Neural cell (in vitro differentiated cells): ENCODE data around the gene ABHD17A. TPM values are rescaled to one million over a fixed set of nuclear protein-coding genes. Genes with fewer than 3 reads are reported as not detected.

Experiments used
- H2AFZ ChIP-seq: fragments of 200-600, 300-800 bp; sonication (generic), shearing (Covaris generic); 2 replicates; pipeline ENCODE4 v1.6.0; 2014; ENCODE audit warnings: low read depth, mild to moderate bottlenecking, antibody characterized with exemption, low read length, moderate library complexity
- H3F3A ChIP-seq: fragments of 200-600 bp; shearing (Covaris generic); 2 replicates; pipeline ENCODE4 v1.6.1; 2016; ENCODE audit warnings: mild to moderate bottlenecking, moderate library complexity, mixed read lengths, antibody characterized with exemption, low read length; ENCODE audit not compliant: insufficient read depth, poor library complexity, severe bottlenecking
- H3K27ac ChIP-seq: fragments of 200-600, 300-800 bp; sonication (generic), shearing (Covaris generic); 2 replicates; pipeline ENCODE4 v1.5.1; 2014; ENCODE audit warnings: mild to moderate bottlenecking, low read length, moderate library complexity
- H3K27me3 ChIP-seq: fragments of 300-800, 200-600 bp; sonication (generic), shearing (Covaris generic); 2 replicates; pipeline ENCODE4 v1.6.0; 2014; ENCODE audit warnings: mild to moderate bottlenecking, low read depth, low read length, moderate library complexity; ENCODE audit not compliant: insufficient read depth
- H3K36me3 ChIP-seq: fragments of 300-800, 200-600 bp; sonication (generic), shearing (Covaris generic); 2 replicates; pipeline ENCODE4 v1.5.1; 2014; ENCODE audit warnings: mild to moderate bottlenecking, antibody characterized with exemption, low read length, moderate library complexity; ENCODE audit not compliant: insufficient read depth
- H3K4me2 ChIP-seq: fragments of 300-800, 200-600 bp; sonication (generic), shearing (Covaris generic); 2 replicates; pipeline ENCODE4 v1.6.0; 2014; ENCODE audit warnings: mild to moderate bottlenecking, low read length
- H3K4me3 ChIP-seq: fragments of 300-800, 200-600 bp; sonication (generic), shearing (Covaris generic); 2 replicates; pipeline ENCODE4 v1.5.1; 2014; ENCODE audit warnings: mild to moderate bottlenecking, low read length, moderate library complexity
- H3K79me2 ChIP-seq: fragments of 200-600 bp; shearing (Covaris generic); replicated peaks from 2 replicates; pipeline ENCODE4 v1.6.0; 2014; ENCODE audit warnings: mild to moderate bottlenecking, low read length, moderate library complexity; ENCODE audit not compliant: insufficient read depth
- H3K9ac ChIP-seq: fragments of 300-800, 200-600 bp; sonication (generic), shearing (Covaris generic); 2 replicates; pipeline ENCODE4 v1.6.1; 2016; ENCODE audit warnings: mild to moderate bottlenecking, low read length, mixed read lengths
- H3K9me2 ChIP-seq: fragments of 200-600 bp; shearing (Covaris generic); 2 replicates; pipeline ENCODE4 v1.6.1; 2016; ENCODE audit warnings: mild to moderate bottlenecking, low read length, mixed read lengths; ENCODE audit not compliant: insufficient read depth
- H3K9me3 ChIP-seq: fragments of 200-600, 300-800 bp; sonication (generic), shearing (Covaris generic); 2 replicates; pipeline ENCODE4 v1.6.1; 2016; ENCODE audit warnings: mild to moderate bottlenecking, mixed run types, low read length, moderate library complexity, mixed read lengths
- H4K20me1 ChIP-seq: fragments of 200-600 bp; shearing (Covaris generic); 2 replicates; pipeline ENCODE4 v1.6.1; 2016; ENCODE audit warnings: mild to moderate bottlenecking, mixed run types; ENCODE audit not compliant: insufficient read depth
- EP300 ChIP-seq: fragments of 450-650 bp; conservative IDR thresholded peaks from 2 replicates; pipeline ENCODE4 v1.6.1; 2014; ENCODE audit warnings: antibody characterized with exemption, mild to moderate bottlenecking, moderate library complexity; ENCODE audit not compliant: poor library complexity, severe bottlenecking
- EZH2 ChIP-seq: fragments of 200-600, 300-800 bp; shearing (Covaris generic), sonication (generic); IDR thresholded peaks from 2 replicates; pipeline ENCODE4 v1.6.1; 2014; ENCODE audit warnings: antibody characterized with exemption, low read length, borderline replicate concordance, mild to moderate bottlenecking; ENCODE audit not compliant: insufficient read depth, poor library complexity, severe bottlenecking
- MXI1 ChIP-seq: fragments of 450-650 bp; conservative IDR thresholded peaks from 2 replicates; pipeline ENCODE4 v1.6.1; 2014; ENCODE audit warnings: antibody characterized with exemption, mild to moderate bottlenecking; ENCODE audit not compliant: poor library complexity, severe bottlenecking
- POLR2AphosphoS5 ChIP-seq: IDR thresholded peaks from 2 replicates; pipeline ENCODE4 v1.6.1; 2012
- RAD21 ChIP-seq: fragments of 450-650 bp; conservative IDR thresholded peaks from 2 replicates; pipeline ENCODE4 v1.6.1; 2014; ENCODE audit warnings: antibody characterized with exemption, mild to moderate bottlenecking, moderate library complexity
- SMC3 ChIP-seq: fragments of 450-650 bp; conservative IDR thresholded peaks from 2 replicates; pipeline ENCODE4 v1.6.1; 2014; ENCODE audit warnings: antibody characterized with exemption, mild to moderate bottlenecking, moderate library complexity; ENCODE audit not compliant: poor library complexity
- TAF1 ChIP-seq: IDR thresholded peaks from 2 replicates; pipeline ENCODE4 v1.6.1; 2012; ENCODE audit warnings: low read depth
- polyA plus RNA-seq: library from polyadenylated mRNA; depleted of rRNA; stranded (reverse); fragments of >200 nt; gene quantifications from 2 replicates; pipeline ENCODE4 v1.2.3, GENCODE V29; 2014
- TF ChIP-seq, protein P1 (sequence below): fragments of 450-650 bp; IDR thresholded peaks from 2 replicates; pipeline ENCODE4 v1.5.1; 2014; ENCODE audit warnings: antibody characterized with exemption, mild to moderate bottlenecking, moderate library complexity; ENCODE audit not compliant: poor library complexity, severe bottlenecking
- TF ChIP-seq, protein P2 (sequence below): IDR thresholded peaks from 2 replicates; pipeline ENCODE4 v1.6.1; 2012; ENCODE audit warnings: borderline replicate concordance

Gene ABHD17A
- polyA plus RNA-seq, 1 donor from 2014 or later, result 116 TPM

DNA sequence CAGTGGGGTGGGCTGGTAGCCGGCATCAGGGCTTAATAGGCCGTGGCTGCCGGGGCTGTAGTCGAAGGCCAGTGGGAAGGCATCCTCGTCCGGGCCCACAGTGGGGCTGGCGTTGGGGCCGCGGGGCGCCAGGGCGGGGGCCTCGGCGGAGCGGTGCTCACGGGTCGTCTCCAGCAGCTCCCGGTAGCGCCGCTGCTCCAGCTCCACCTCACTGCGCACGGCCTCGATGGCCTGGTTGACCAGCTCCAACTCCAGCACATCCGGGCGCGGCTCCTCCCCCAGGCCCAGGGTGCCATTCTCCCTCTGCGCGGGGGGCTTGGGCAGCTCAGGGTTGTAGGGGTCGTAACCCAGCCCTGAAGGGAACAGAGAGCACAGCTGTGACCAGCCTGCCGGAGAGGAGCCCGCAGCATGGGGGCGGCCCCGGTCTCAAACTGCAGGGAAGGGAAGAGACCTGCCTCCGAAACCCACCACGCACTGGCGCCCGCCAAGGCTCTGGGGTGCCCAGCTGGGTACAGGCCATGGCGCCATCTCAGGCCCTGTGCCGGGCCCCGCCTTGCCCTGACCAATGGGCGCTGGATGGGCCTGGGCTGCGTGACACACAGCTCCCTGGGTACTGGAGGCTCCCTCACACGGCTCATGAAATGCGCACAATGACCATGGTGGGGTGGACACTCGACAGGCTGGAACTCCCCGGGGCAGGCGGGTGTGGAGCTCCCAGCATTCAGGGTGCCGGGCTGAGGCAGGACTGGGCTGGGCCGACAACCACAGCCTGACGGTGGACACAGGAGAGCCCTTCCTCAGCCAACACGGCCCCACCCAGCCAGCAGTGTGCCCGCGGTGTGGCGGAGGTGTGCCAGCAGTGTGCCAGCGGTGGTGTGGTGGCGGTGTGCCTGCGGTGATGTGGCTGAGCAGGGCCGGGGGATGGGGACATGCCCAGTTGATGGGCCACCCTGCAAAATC lies 56.7 kb downstream of the ABHD17A start:
- H3K9me2 ChIP-seq, result no peaks in the 10 kb centered on the region
- no peak overlapping the region for H3K9ac ChIP-seq
- H3F3A ChIP-seq, result no peaks in the 10 kb centered on the region
- no peaks in the 10 kb centered on the region for H3K79me2 ChIP-seq
- TF ChIP-seq MXI1 (no peak), EZH2 (no peak), SMC3 (no peak), RAD21 (no peak), POLR2AphosphoS5 (no peak), TAF1 (no peak), EP300 (no peak)
- TF ChIP-seq, protein P1, sequence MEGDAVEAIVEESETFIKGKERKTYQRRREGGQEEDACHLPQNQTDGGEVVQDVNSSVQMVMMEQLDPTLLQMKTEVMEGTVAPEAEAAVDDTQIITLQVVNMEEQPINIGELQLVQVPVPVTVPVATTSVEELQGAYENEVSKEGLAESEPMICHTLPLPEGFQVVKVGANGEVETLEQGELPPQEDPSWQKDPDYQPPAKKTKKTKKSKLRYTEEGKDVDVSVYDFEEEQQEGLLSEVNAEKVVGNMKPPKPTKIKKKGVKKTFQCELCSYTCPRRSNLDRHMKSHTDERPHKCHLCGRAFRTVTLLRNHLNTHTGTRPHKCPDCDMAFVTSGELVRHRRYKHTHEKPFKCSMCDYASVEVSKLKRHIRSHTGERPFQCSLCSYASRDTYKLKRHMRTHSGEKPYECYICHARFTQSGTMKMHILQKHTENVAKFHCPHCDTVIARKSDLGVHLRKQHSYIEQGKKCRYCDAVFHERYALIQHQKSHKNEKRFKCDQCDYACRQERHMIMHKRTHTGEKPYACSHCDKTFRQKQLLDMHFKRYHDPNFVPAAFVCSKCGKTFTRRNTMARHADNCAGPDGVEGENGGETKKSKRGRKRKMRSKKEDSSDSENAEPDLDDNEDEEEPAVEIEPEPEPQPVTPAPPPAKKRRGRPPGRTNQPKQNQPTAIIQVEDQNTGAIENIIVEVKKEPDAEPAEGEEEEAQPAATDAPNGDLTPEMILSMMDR, result no peak
- TF ChIP-seq, protein P2, sequence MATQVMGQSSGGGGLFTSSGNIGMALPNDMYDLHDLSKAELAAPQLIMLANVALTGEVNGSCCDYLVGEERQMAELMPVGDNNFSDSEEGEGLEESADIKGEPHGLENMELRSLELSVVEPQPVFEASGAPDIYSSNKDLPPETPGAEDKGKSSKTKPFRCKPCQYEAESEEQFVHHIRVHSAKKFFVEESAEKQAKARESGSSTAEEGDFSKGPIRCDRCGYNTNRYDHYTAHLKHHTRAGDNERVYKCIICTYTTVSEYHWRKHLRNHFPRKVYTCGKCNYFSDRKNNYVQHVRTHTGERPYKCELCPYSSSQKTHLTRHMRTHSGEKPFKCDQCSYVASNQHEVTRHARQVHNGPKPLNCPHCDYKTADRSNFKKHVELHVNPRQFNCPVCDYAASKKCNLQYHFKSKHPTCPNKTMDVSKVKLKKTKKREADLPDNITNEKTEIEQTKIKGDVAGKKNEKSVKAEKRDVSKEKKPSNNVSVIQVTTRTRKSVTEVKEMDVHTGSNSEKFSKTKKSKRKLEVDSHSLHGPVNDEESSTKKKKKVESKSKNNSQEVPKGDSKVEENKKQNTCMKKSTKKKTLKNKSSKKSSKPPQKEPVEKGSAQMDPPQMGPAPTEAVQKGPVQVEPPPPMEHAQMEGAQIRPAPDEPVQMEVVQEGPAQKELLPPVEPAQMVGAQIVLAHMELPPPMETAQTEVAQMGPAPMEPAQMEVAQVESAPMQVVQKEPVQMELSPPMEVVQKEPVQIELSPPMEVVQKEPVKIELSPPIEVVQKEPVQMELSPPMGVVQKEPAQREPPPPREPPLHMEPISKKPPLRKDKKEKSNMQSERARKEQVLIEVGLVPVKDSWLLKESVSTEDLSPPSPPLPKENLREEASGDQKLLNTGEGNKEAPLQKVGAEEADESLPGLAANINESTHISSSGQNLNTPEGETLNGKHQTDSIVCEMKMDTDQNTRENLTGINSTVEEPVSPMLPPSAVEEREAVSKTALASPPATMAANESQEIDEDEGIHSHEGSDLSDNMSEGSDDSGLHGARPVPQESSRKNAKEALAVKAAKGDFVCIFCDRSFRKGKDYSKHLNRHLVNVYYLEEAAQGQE, result no peak
- no peak overlapping the region for H3K4me3 ChIP-seq
- H3K9me3 ChIP-seq, result no peaks in the 10 kb centered on the region
- H4K20me1 ChIP-seq, result no peaks in the 10 kb centered on the region
- H3K27ac ChIP-seq, result no peak overlapping the region
- no peaks in the 10 kb centered on the region for H3K27me3 ChIP-seq
- H3K36me3 ChIP-seq, result no peaks in the 10 kb centered on the region
- H2AFZ ChIP-seq, result no peak overlapping the region
- no peak overlapping the region for H3K4me2 ChIP-seq

DNA sequence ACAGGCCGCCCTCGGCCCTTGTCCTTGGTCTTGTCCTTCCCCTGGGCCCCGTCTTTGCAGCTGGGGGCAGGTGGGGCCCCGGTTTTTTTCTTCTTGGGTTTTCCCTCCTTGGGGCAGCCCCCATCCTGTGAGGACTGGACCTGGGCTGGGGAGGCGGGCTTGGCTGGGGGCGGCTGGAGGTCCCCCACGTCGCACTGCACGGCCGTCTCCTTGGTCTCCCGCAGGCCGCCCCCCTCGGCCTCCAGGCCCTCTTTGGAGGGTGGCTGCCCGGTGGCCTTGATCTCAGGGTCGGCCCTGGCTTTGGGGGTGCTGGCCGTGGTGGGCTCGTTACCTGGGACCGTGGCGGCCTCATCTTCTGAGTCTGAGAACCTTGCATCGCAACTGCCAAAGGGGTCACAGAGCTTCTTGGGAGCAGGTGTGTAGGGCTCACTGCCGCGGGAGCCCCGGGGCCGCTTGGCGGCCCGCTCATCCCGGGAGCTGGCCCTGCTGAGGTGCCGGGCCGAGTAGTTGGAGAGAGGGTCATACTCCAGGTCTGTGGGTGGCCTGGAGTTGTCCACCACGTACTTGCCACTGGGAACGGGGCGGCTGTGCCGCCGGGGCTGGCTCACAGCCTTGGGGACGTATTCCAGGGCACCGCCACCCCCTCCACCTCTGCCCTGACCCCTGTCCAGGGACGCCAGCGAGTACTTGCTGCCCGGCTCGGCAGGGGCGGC lies 57.6 kb downstream of the ABHD17A start:
- H3F3A ChIP-seq, result no peaks in the 10 kb centered on the region
- no peak overlapping the region for H3K4me2 ChIP-seq
- H2AFZ ChIP-seq, result no peak overlapping the region
- no peak overlapping the region for H3K27ac ChIP-seq
- H3K9ac ChIP-seq, result no peak overlapping the region
- TF ChIP-seq, protein P1, result no peak
- TF ChIP-seq EP300, result no peak
- no peak for TF ChIP-seq MXI1
- TF ChIP-seq, protein P2, result no peak
- no peaks in the 10 kb centered on the region for H3K79me2 ChIP-seq
- no peaks in the 10 kb centered on the region for H4K20me1 ChIP-seq
- H3K4me3 ChIP-seq, result no peak overlapping the region
- H3K36me3 ChIP-seq, result no peaks in the 10 kb centered on the region
- no peaks in the 10 kb centered on the region for H3K9me2 ChIP-seq
- no peaks in the 10 kb centered on the region for H3K9me3 ChIP-seq
- H3K27me3 ChIP-seq, result no peaks in the 10 kb centered on the region
